Activated CD4-positive, alpha-beta T cell treated with anti-CD3 and anti-CD28 coated beads for 1 hour (primary cell): ENCODE measurements around the gene ANGPTL2.
"Not testable (repeated sequence)": the region's sequence is repeated elsewhere in the genome, so short reads cannot be mapped to it uniquely, and the experiment has no call there.

Experiments
- DNase-seq: peaks from one replicate; pipeline ENCODE4 v3.0.0-alpha.2; 2020

ANGPTL2 gene

DNA sequence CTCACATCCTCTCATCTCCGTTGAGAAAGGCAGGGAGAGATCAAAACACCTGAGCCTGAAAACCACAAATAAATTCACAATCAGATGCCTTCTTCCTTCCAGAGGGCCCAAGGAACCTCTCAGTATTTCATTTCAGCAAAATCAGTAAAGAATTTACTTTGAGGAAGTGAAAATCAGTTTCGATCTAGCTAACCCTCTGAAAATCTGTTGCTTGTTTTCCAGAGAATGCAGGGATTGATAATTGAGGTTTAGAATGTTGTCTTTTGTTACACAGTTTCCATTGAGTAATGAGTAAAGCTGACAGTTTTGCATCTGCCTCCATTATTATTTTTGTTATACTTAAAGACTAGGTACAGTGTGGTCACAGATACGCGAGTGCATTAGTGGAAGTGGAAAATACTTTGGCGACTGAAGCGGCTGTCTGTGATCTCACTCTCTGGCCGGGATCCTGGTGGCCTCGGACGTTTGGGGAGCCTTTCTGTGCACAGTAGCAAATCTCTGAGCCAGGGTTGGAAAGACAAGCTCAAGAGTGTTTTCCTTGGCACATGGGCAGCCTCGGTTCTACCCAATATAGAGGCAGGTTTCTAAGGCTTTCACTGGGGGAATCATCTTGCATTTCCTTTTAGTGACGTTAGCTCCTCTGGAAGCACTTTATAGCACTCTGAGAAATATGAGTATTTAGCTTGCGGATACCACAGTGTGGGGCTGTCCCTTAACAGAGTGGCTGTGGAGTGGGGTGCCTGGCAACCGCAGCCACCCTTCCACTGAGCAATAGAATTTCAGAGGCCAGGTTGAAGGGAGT, 32.2 kb upstream of the ANGPTL2 start:
- no peak for DNase-seq

DNA sequence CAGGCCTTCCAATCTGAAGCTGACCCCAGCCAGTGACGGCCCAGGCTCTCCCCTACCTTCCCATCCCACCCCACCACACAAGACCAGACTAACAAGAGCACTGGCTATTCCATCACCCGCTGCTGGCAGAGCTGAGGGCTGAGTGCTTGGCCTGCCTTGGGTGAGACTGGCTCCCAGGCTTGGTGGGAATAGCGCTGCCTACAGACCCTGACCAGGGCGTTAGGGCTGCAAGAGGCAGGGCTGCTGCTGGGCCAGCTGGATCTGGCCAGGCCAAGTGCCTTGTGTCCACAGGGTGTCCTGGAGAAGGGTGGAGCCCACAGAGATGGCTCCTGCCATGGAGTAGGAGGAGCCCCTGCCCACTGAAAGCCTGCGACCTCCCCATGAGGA, 31.6 kb upstream of the ANGPTL2 start:
- DNase-seq = no peak

DNA sequence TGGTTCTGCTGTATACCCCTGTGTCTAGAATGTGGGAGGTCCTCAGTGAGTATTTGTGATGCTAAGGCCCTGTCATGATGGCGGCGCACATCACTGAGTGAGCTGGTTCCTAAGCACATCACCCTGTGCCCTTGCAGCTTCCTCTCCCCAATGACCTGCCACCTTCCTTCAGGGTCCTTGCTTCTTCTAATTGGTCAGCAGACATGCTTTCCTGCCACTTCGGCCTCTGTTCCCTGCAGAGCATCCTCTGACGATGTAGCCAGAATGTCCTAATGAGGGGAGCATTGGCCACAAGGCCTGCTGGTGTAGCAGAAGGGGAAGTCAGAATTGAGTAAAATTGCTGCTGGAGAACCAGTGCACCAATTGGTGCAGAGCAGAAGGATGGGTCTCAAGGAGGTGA, 31.1 kb upstream of the ANGPTL2 start:
- no peak for DNase-seq

GRCh38 chr9:127149463-127150390, 27.3 kb upstream of the ANGPTL2 start:
- no peak for DNase-seq

- DNase-seq = no peak
Observed at GRCh38 chr9:127149010-127149409, 26.6 kb upstream of the ANGPTL2 start.

DNA sequence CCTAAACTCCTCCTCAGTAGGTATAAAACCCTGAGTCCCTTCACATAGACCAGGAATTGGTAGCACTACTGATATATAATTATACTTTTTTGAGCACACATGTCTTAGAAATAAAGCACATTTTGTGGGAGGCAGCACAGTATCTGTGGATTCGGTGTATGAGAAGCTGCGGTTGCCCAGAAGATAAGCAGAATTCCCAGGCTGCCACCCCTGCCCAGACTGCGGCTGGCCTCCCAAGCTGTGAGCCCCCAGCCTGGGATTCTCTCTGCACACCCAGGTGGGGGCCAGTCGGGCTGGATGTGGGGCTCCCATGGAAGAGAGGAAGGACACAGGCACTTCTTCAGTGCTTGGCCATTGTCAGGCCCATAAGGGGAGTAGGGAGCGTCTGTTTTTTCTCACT, 25.6 kb upstream of the ANGPTL2 start:
- no peak for DNase-seq

GRCh38 chr9:127147251-127147650, 24.8 kb upstream of the ANGPTL2 start:
- DNase-seq = no peak

DNA sequence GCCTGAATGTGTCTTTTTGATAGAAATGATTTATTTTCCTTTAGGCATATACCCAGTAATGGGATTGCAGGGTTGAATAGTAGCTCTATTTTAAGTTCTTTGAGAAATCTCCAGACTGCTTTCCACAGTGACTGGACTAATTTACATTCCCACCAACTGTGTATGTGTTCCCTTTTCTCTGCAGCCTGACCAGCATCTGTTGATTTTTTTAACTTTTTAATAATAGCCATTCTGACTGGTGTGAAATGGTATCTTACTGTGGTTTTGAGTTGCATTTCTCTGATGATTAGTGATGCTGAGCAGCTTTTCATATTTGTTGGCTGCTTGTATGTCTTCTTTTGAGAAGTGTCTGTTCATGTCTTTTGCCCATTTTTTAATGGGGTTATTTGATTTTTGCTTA, 24.4 kb upstream of the ANGPTL2 start:
- not testable (repeated sequence) for DNase-seq

DNA sequence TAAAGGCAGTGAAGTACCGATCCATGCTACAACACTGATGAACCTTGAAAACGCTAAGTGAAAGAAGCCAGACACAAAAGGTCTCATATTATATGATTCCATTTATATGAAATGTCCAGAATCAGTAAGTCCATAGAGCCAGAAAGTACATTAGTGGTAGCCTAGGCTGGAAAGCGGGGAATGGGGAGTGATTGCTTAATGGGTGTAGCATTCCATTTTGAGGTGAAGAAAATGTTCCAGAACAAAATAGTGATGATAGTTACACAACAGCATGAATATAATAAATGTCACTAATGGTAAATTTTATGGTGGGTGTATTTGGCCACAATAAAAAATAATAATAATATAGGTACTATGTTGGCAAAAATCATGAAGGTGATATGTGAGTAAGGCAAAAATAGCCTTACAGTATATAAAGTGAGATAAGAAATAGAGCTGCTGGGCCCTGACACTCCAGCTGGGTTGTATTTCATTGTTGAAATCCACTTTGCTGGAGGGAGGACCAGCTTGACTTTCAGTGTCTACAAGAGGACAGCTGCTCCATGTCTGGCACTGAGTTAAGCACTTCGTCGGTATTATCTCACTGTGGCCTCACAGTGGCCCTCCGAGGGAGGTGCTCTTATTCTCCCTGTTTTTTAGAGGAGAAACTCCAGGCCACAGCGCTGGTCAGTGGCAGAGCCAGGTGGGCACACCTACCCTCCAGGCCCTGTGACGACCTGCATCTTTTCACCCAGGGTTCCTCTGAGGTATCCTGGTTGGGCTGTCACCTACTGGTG, 22.4 kb upstream of the ANGPTL2 start:
- DNase-seq = no peak

- no peak for DNase-seq
Observed at GRCh38 chr9:127143920-127144465, 21.6 kb upstream of the ANGPTL2 start.

- DNase-seq = no peak
Observed at GRCh38 chr9:127142931-127143464, 20.6 kb upstream of the ANGPTL2 start.

GRCh38 chr9:127142291-127142690, 19.9 kb upstream of the ANGPTL2 start:
- DNase-seq = no peak

DNA sequence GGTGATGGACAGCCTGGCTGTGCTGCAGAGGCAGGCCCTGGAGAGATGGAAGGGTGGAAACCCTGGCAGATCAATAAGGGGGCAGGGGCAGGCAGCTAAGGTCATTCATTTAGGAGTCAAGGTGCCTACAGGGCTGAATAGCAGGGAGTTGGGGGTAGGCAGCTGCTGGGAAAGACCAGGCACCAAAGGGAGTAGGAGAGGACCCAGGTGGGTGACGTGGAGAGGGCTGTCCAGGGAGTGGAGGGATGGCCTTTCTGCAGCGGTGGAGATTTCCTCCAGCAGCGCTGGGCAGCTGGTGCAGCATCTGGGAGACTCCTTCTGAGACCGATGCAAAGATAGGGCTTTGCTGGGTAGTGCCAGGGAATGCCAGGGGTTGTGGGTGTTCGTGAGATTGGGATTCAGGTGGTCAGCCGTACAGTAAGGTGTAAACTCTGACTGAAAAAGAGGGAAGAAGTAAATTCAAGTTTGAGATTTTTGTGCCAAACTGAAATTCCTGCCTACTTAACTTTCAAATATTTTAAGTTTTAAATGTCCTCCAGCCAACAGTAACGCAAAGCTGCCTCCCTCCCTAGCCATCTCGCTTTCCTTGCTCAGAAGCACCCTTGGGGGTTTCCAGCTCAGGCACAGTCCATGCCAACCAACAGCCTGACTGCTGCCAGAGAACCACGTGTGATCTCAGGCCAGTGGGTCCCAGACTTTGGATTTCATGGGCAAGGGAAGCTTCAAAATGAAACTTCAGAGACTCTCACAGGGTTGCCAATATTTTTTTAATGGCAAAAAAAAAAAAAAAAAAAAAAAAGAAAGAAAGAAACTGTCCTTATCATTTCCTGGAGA, 18.6 kb upstream of the ANGPTL2 start:
- no peak for DNase-seq

- DNase-seq = no peak
Observed at GRCh38 chr9:127140181-127140580, 17.7 kb upstream of the ANGPTL2 start.

DNA sequence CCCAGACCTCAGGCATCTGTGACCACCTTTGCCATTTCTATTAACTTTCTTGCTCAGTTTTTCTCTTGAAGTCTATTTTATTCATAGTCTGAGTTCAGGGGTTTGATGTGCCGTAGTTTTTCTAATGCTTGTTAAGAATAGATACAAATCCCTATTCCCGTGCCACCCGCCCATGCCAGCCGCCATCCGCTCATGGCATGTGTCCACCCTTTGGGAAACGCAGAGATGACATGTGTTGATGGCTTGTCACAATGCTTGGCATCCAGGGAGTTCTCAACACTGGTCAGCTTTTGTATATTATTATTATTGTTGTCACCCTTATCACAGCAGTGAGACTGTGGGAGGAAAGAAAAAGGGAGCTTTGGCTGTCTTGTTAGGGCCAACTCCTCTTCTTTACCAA, 17.3 kb upstream of the ANGPTL2 start:
- no peak for DNase-seq

DNA sequence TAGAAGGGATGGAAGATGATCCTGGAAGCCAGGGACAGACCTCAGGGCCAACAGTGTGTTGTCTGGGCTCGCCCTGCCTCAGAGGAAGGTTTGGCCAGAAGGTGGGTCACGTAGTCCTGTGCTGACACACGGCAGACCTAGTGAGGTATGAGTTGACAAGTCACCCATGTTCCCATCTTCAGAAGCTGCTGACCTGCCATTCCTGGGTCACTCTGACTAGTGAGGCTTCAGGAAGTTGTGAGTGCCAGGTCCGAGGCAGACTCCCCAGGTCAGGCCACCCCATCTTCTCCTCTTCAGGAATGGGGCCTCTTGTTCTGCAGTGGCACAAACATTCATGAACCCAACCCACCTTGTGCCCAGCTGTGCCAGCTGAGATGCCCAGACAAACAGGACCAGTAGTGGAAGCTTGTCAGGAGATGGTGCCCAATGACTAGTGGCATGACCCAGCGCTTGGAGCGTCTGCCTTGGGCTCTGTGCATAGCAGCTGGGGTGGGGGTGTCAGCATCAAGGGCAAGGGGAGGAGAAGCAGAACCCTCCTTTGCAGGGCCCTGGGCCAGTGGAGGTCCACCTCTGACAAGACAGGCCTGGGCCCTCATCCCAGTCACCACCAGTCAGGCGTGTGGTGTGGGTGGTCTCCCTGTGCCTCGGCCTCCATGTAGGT, 16.8 kb upstream of the ANGPTL2 start:
- no peak for DNase-seq

- no peak for DNase-seq
Observed at GRCh38 chr9:127138444-127138843, 16.0 kb upstream of the ANGPTL2 start.

DNA sequence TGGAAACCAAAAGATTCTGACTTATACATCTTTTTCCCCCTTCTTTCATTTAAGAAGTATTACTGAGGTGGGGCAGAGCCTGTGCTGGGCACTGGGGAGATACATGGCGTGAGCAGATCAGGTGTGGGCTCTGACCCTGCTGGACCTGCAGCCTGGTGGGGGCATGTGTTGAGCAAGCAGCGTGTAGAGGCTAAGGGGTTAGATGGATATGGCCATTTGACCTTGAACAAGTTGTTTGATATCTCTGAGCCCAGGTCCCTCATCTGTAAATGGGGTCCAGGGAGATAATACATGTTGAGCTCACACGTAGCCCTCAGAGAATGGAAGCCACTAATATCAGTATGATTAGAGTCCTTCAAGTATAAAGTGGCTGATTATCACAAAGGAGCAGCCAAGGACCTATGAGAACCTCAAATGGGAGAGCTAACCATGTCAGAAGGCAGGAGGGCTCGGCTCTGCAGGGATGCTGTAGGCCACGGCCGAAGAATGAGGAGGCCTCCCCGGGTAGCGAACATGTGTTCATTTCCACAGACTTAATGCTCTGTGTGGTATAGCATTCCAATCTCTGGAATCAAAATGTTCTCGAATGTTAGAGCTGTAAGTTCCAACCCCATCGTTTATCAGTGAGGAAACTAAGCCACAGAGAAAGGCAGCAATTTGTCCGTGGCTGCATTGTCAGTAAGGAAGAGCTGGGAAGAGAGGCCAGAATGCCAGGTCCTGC, 15.4 kb upstream of the ANGPTL2 start:
- DNase-seq = no peak

DNA sequence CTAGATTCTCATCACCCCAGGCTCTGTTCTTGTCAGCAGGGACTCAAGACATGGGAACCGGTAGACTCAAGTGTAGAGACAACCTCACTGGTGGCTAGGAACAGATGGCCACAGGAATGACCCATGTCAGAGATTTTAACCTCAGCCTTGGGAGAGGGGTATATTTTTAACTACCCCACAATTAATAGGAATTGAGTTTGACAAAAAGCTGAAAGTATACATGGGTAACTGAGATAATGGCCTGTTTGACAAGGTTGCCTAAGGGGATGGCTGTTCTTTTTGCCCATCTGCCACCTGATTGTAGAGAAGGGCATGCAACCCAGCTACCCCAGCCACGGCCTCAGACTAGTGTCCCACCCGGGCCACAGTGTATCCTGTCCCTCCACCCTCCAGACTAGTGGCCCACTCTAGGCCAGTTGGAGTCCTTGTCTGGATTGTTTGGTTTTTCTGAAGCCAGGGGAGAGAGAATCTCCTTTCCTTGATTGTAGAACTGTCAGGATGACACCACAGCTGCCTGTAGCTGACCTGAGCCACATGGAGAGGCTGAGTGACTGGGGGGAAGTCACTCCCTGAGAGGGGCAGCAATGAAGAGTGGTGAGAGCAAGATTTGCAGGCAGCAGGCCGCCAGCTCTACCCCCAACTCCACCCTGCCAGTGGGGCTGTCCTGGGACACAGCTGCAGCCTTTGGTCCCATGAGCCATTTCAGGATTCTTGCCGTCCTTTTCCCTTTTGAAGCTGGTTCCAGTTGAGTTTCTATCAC, 14.6 kb upstream of the ANGPTL2 start:
- no peak for DNase-seq
